Measurements from ENCODE around the gene ACSF3.

ACSF3 gene

DNA sequence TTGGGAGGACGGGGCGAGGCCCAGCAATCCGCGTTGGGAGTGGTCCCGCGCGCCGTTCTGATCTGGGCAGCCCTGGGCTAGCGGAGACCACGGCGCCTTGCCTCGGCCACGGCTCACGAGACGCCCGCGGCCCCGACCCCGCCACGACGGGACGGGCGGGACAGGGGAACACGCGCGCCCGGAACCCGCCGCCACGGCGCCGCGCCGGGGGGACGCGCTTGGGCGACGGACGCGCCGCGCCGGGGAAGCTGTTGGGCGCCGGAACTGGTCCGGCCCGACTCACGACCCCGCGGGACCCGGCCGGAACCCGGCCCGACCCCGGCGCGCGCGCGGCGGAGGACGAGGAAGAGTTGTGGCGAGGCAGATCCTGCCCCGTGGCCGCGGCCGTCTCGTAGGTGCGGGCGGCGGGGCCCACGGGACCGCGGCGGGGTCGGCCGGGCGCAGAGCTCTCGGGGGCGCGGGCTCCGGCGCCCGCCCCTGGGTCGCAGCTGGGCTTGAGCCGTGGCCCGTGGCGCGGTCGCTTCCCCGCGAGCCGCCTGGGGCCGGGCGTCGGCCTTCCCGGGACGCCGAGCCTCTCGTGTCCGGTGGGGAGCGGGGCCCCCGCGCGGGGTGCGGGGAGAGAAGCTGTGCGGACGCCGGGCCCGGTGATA, at the start of gene ACSF3:
Gene ACSF3, plus strand, starts transcription at position 251 of the 650 bp plus-strand sequence. CDS start 6,830 bp downstream, outside the sequence.
- DNase-seq (ENCODE audit: low read depth in 2 of 2, low spot score in 1 of 2) = peak in 1 of 2 donors; percentile 33

DNA sequence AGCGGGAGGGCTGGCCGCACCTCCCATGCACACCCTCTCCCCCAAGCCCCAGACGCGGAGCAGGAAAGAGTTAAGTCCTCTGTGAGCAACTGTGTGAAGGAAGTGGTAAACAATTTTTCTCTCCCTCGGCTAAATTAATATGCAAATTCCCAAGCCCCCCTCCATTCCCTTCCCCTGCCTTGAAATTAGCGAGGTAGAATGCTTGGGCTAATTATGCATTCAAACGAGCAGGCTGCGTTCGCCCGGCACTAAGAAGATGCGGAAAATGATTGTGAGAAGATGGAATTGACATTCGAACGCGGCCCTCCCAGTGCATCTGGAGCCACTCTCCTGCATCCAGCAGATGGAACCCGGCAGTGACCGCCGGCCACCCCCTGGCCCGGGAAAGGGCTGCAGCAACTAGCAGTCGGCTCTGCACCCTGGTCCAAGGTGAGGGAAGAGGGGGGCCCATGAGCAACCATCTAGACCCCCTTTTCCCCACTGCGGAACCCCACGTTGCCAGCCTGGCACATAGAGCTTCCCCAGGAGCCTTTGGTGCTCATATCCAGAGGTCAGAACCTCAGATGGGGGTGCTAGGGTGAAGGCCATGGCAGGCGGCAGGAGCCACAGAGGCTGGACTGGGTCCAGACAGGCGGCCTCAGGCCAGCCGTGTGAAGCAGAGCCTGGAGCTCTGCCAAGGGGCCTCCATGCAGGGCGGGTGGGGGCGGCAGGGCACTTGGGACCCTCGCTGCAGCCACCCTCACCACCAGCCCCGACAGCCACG, 49.1 kb upstream of the ACSF3 start:
- no peak for DNase-seq (ENCODE audit: low read depth in 2 of 2, low spot score in 1 of 2)

DNA sequence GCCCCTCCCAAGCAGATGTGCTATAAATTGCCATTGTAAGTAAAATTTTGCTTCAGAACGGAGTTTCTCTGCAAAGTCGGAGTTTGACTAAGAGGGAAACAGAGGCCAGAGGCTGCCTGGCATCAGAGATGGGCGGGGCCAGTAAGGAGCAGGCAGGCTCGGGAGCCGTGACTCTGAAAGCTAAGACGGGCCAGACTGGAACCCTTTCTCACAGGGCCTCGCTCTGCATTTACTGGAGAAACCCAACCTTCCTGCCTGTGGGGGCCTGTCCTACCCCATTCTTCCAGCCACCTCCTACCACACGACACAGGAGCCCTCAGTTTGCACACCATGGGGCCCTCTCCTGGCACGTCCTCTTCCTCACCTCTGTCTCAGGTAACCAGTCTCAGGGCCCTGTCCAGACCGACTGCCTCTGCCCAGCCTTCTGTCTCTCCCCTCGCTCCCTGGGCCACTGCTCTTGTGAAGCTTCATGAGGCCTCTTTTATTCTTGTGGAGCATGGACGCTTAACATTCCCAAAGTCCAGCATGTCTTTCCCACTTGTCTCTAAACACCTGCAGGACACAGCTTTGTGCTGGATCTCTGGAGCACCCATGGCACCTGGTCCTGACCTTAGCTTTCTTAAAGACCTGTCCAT, 48.4 kb upstream of the ACSF3 start:
- DNase-seq (ENCODE audit: low read depth in 2 of 2, low spot score in 1 of 2) = no peak

DNA sequence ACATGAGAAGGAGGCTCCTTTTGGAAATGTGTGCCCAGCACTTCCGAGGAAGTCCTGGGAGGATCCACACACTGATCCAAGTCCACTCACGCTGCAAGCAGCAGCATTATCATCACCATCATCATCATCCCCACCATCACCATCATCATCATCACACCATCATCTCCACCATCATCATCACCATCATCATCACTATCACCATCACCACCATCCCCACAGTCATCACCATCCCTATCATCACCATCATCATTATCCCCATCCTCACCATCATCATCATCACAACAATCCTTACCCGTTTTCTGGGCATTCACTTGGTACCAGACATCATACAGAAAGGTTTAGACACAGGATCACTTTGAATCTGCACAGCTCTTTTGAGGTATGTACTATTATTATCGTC, 47.8 kb upstream of the ACSF3 start:
- no peak for DNase-seq (ENCODE audit: low read depth in 2 of 2, low spot score in 1 of 2)

DNA sequence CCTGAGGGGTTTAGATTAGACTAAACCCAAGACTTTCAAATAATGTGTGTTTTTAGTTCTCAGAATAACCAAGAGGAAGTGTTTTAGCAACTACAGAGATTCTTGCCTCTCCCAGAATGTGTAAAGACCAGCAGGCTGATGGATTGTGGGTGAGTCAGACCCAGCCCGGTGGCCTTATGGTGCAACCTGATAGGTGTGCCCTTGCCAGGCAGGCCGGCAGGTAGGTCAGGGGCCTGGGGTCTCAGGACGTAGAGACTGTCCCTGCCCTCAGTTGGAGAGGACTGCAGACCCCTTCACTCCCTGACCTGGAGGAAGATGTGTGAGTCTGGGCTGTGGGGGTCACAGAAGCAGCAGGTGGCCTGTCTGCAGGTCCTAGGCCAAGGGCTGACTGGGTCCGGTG, 47.2 kb upstream of the ACSF3 start:
- DNase-seq (ENCODE audit: low read depth in 2 of 2, low spot score in 1 of 2) = no peak

DNA sequence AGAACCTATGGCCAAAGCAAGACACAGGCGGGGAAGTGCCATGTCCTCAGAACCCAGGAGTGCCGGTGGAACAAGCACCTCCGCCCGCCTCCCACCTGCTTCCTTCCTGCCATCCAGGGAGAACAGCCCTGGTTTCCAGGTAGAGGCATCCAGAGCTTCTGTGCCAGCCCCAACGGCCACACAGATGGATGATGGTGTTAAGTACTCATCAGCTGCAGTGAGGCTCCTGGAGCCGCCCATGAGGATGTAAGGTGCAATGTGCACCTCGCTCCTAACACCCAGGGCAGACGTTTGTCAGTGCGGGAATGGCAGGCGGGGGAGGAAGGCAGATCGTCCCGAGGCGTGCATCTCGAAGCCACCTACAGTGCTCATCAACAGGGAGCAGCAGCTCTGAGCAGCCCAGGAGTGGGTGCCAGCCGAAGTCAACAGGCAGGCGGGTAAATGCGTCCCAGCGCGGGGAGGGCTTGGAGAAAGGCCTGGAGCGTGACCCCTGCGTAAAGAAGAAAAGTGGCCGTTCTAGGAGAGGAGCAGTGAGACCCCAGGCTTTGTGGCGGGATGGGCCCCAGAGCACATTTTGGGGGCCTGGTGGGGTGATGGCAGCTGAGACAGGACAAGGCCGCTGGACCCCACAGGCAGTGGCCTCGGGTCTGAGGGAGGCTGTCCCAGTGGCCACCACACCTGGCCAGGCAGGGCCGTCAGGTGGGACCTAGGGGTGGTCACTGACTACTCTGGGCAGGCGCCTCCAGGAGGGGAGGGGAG, 46.1 kb upstream of the ACSF3 start:
- no peak for DNase-seq (ENCODE audit: low read depth in 2 of 2, low spot score in 1 of 2)

DNA sequence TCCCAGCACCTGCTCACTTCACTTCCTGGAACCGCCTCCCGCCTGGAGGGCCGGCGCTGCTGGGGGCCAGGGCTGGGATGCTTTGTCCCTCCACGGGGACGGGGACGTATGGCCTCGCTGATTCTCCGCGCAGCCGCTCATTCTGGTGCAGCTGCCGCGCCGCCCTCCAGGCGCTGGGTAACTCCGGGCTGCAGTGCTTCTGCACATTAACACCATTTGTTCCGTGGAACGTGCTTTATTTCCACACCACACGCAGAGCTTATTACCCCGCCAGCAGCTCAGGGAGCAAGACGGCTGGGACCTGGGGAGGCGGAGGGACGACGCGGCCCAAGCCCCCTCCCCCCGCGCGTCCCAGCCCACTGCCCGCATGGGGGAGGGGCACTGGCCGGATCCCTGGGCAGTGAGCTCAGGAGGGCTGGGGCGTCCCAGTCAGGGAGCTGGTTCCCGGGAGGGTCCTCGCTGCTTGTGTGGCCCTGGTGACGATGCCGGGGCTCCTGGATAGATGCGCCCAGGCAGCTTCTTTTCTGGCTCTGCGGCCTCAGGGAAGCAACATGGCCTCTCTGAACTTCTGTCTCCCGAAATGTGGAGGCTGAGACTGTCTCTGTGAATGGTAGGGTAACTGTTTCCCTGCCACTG, 45.4 kb upstream of the ACSF3 start:
- no peak for DNase-seq (ENCODE audit: low read depth in 2 of 2, low spot score in 1 of 2)

DNA sequence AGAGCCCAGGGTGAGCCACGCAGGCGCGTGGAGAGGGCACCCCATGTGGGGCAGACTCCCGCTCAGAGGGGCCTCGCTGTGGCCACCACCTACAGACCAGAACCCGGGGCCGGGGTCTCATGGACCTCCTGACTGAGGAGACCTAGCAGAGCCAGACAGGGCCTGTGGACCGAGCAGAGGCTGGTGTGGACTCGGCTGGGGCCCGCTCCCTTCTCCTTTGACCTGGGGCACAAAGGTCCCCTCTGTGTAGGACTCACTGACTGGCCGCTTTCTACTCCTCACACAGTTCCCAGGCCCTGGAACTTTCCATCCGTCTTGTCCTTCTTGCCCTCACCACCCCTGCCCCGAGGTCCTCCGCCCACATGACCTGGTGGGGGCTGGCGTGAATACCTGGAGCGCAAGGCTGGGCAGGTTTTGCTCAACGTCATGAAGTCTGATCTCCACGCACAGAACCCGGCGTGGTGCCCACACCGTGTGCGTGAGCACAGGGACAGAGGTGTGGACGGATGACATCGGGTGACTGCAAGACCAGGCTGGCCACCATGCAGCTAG, 44.7 kb upstream of the ACSF3 start:
- no peak for DNase-seq (ENCODE audit: low read depth in 2 of 2, low spot score in 1 of 2)

DNA sequence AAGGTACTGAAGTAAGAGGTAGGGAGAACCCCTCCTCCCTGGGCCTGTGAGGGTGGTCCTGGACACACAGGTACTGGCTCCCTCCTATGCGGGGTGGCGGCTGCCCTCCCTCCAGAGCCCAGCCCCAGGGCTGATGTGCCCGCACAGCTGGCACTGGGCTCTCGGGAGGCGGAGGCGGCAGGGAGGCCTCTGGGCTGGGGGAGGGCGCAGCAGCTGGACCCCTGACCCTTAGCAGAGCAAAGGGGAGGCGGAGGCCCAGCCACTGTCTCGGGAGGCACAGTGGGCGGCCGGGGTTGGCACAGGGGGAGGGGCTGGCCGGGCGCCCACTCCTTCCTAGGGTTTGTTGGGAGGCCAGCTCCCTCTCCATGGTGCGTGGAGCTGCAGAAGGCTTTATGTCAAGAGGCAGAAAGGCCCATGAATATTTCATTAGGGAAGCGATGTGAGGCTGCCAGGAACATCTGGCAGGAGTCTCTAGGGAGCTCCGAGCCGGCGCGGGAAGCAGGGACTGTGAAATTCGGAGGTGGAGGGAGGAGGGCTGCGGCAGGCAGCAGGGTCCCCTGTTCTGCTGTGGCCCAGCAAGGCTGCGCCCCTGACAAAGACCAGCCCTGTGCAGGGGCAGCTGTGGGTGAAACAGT, 44.1 kb upstream of the ACSF3 start:
- no peak for DNase-seq (ENCODE audit: low read depth in 2 of 2, low spot score in 1 of 2)

DNA sequence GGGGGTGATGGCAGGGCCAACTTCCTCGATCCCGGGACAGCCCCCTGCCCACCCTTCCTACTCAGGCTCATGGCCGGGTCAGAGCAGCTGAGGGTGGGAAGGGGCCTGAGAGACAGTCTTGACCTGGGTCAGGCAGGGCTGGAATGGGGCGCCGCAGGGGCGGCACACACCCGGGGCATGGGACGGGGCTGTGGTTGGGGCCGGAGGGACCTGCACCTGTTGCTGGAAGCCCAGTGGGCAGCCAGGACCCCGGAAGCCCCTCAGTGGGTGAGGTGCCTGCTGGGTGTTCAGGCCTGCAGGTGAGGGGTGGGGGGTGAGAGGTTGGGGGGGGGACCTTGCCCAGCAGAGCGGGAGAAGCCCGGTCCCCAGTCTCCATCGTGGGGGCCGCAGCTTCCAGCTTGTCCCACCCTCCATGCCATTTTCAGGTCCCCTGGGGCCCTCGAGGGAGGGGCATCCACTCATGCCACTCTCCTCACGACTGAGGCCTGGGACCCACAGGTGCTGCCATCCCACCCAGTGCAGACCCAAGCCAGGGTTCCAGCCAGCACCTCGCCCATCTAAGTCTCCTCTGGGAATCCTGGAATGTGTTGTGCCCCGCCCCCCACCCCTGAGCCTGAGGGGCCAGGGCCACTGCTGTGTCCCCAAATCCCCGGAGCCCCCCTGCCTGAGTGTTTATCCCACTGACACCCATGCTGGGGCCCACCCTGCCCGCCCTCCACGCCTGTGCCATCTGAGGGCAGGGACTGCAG, 43.4 kb upstream of the ACSF3 start:
- no peak for DNase-seq (ENCODE audit: low read depth in 2 of 2, low spot score in 1 of 2)

DNA sequence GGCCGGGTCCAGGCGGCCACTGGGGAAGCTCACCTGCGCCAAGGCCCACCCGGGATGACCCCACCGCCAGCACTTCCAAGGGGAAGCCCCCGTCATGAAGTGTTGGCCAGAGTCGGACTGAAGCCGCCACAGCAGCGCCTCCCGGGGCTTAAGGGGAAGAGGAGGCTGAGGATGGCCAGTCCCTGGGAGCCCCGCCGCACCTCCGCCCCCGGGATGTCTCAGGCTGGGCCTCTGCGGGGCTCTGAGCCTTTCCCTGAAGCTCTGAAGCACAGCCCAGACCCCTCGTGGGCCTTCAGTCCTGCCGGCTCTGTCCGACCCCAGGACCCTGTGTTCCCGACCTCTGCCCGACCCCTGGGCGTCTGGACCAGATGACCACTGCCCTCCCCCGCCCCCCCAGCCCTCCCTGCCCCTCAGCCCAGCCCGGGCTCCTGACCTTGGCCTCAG, 42.8 kb upstream of the ACSF3 start:
- DNase-seq (ENCODE audit: low read depth in 2 of 2, low spot score in 1 of 2) = no peak

DNA sequence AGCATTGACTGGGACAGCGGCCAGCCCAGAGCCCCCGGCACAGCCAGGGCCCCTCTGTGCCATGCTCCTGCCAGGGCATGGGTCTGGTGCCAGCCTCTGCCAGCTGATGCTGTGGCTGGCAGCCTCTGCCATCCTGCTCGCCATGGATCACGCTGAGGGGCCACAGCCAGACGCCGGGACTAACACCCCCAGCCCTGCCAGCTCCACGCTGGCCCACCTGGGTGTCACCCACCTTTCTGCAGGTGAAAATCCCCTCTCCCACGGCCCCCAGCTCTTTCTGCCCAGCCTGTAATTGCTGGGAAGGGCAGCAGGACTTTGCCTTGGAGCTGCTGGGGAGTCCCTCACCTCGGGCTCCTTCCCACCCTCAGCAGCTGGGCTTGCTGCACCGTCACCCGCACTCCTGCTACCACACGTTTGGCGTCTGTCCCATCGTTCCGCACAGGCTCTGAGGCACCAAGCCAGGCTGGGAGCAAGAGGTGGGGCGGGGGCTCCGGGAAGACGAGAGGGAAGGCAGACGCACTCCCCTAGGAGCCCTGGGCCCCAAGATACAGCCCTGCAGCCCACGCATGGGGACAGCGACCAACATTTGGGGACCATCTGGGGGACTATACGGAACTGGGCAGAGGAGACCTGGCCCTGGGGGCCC, 42.0 kb upstream of the ACSF3 start:
- no peak for DNase-seq (ENCODE audit: low read depth in 2 of 2, low spot score in 1 of 2)

DNA sequence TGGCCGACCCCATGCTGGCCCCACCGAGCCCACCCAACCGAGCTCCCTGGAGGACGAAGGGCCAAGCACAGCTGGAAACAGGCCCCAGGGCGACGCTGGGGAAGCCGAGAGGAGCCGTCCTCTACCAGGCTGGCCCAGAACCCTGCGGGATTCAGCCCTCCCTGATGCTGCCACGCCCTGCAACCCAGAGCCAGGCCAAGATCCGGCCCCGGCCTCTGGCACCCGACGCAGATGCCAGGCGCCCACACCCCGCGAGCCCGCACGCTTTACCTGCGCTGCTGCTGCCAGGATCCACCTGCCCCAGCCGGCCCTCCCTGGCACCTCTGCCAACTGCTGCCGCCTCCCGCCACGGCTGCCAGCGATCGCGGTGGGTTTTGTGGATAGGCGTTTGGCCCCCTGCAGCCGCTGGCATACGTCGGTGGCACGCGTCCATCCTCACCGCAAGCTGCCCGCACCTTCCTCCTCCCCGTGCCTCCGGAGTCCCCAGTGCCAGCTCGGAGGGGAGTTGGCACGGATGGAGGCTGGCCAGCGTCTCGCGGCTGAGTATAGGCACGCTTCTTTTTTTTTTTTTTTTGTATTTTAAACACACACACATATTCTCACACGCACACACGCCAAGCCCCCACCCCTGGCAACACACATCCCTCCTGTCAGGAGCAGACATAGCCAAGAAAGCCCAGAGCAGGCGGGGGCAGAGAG, 41.3 kb upstream of the ACSF3 start:
- no peak for DNase-seq (ENCODE audit: low read depth in 2 of 2, low spot score in 1 of 2)

DNA sequence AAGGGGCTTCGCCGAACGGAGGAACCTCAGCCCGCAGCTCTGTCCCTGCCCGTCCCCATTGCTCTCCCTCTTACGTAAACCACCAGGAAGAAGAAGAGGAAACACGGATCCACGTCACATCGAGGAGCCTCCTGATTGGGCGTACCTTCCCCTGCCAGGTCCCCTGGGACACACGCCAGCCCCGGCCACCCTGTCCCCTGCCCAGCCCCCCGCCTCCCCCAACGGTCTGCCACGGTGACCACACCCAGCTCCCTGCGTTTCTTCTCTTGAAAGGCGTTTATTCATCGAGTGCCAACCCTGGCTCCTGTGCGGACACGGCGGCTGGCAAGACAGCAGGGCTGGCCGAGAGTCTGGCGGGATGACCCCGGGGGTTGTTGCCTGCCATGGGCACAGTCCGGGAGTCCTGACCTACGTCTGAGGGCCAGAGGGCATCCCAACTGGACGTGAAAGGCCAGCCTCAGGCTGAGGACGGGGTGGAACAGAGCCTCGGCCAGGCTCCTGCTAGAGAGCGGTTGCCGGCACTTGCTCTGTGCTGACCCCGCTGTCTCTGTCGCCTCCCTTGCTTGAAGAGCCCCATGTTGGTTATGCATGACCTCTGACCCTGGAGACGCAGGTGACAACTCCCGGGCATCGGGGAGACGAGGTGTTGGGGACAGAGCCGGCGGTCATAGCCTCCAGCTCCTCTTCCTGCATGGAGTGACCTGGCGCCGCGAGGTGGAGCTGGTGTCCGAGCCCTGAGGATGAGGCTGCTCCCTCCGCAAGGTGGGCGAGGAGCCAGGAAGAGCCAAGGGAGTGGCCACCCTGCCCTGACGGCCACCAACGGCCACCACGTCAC, 40.5 kb upstream of the ACSF3 start:
- DNase-seq (ENCODE audit: low read depth in 2 of 2, low spot score in 1 of 2) = no peak

DNA sequence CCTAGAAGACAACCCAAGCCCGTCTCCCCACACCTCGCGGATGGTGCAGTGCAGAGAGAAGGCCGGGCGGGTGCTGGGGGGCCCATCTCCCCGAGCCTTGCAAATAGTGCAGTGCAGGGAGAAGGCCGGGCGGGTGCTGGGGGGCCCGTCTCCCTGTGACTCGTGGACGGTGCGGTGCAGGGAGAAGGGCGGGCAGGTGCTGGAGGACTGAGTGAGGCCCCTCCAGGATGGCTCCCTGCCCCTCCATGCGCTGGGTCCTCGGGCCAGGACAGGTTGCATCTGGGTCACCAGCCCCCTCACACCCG, 40.0 kb upstream of the ACSF3 start:
- no peak for DNase-seq (ENCODE audit: low read depth in 2 of 2, low spot score in 1 of 2)

DNA sequence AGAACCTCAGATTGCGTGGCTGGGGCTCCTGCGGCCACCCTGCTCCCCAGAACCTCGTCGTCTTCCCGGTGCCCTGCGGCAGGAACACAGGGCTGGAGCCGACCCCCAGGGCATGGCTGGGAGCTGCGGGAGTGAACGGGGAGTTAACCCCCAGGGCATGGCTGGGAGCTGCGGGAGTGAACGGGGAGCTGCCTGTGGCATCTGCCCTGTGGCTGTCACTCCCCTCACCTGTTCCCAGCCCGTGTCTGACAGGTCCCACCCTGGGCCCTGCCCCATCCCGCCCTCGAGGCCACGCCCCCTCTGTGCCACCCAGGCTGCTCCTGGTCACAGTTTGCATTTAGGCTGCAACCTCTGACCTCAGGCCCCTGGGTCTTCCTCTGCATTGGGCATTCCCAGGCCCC, 39.4 kb upstream of the ACSF3 start:
- no peak for DNase-seq (ENCODE audit: low read depth in 2 of 2, low spot score in 1 of 2)

DNA sequence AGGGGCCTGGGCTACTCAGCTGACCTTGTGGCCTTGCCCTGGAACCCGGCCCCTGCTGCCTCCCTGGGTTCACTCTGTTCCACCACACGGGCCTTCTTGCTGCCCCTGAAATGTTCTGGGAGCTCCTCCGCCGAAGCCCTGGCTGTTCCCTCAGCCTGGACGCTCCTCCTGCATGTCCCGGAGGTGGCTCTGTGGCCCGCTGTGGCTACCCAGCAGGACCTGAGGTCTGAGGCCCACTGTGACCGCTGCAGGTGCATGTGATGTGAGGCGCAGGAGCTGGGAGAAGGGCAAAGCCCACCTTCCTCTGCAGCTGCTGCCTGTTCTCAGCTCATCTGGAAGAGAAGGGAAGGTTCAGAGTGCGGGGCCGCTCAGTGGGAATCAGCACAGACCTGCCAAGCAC, 38.9 kb upstream of the ACSF3 start:
- no peak for DNase-seq (ENCODE audit: low read depth in 2 of 2, low spot score in 1 of 2)

DNA sequence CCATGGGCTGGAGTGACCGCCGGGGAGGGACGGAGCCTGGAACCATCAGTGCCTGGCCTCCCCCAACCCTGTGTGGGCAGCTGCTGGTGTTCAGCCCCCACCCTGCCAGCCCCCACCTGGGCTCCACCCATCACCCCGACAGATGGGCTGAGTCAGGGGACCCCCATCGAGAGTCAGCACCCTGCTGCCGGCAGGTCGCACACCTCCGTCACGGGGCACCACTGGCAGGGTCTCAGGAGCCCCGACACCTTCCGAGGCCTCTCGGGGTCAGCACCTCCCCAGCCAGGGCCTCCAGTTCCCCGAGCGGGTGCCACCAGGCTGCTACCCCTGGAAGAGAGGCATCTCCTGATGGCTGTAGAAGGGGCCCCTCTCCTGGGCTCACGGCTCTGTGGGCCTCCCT, 38.3 kb upstream of the ACSF3 start:
- no peak for DNase-seq (ENCODE audit: low read depth in 2 of 2, low spot score in 1 of 2)
